GF-D8 (cell line): Measurements from ENCODE around the gene MARK1.

Source experiments
- DNase-seq: peaks from one replicate; lab custom pipeline; 2025; lab: John Stamatoyannopoulos, UW

MARK1 gene

GRCh38 chr1:220691053-220691684, 163.2 kb downstream of the MARK1 start:
- no peak for DNase-seq

- no peak for DNase-seq
Measured at GRCh38 chr1:220692436-220693228, 164.7 kb downstream of the MARK1 start.

GRCh38 chr1:220694866-220695382, 167.0 kb downstream of the MARK1 start:
- DNase-seq: no peak

- DNase-seq: no peak
Measured at GRCh38 chr1:220695426-220695825, 167.5 kb downstream of the MARK1 start.

GRCh38 chr1:220696226-220696862, 168.4 kb downstream of the MARK1 start:
- no peak for DNase-seq

- DNase-seq: no peak
Measured at GRCh38 chr1:220696863-220697231, 168.9 kb downstream of the MARK1 start.

- DNase-seq: no peak
Measured at GRCh38 chr1:220697326-220697725, 169.4 kb downstream of the MARK1 start.

GRCh38 chr1:220698607-220699016, 170.7 kb downstream of the MARK1 start:
- no peak for DNase-seq

GRCh38 chr1:220699044-220699443, 171.1 kb downstream of the MARK1 start:
- DNase-seq: no peak

GRCh38 chr1:220700556-220701179, 172.7 kb downstream of the MARK1 start:
- no peak for DNase-seq

- DNase-seq: no peak
Measured at GRCh38 chr1:220701974-220702373, 174.0 kb downstream of the MARK1 start.

GRCh38 chr1:220702733-220703270, 174.9 kb downstream of the MARK1 start:
- DNase-seq: no peak

GRCh38 chr1:220703305-220703704, 175.4 kb downstream of the MARK1 start:
- no peak for DNase-seq

- no peak for DNase-seq
Measured at GRCh38 chr1:220705782-220706181, 177.8 kb downstream of the MARK1 start.

- DNase-seq: no peak
Measured at GRCh38 chr1:220706480-220706879, 178.5 kb downstream of the MARK1 start.

GRCh38 chr1:220707160-220707559, 179.2 kb downstream of the MARK1 start:
- no peak for DNase-seq

- DNase-seq: no peak
Measured at GRCh38 chr1:220708244-220708643, 180.3 kb downstream of the MARK1 start.

- DNase-seq: no peak
Measured at GRCh38 chr1:220708936-220709801, 181.2 kb downstream of the MARK1 start.

- no peak for DNase-seq
Measured at GRCh38 chr1:220710333-220710732, 182.4 kb downstream of the MARK1 start.

- DNase-seq: no peak
Measured at GRCh38 chr1:220711056-220711809, 183.3 kb downstream of the MARK1 start.
